Mesothelial cell of epicardium (in vitro differentiated cells): ENCODE data around the gene TENM4. TPM values are rescaled to one million over a fixed set of nuclear protein-coding genes. Genes with fewer than 3 reads are reported as not detected.

ENCODE experiments used
- DNase-seq, 2 experiments: peaks; one replicate each; pipeline ENCODE4 v3.0.0; 2021; ENCODE audit warnings: low spot score in 2 of 2; ENCODE audit not compliant: unreplicated experiment in 2 of 2
- H3K27ac Mint-ChIP-seq: 2 replicates; pipeline ENCODE4 v1.8.0; 2021; ENCODE audit warnings: mixed read lengths
- H3K27me3 Mint-ChIP-seq: 2 replicates; pipeline ENCODE4 v1.8.0; 2021; ENCODE audit warnings: low read depth, mixed read lengths
- H3K36me3 Mint-ChIP-seq: 2 replicates; pipeline ENCODE4 v1.8.0; 2021; ENCODE audit warnings: mixed read lengths
- H3K4me1 Mint-ChIP-seq: 2 replicates; pipeline ENCODE4 v1.8.0; 2021; ENCODE audit warnings: mixed read lengths
- H3K4me3 Mint-ChIP-seq: 2 replicates; pipeline ENCODE4 v1.8.0; 2021; ENCODE audit warnings: mild to moderate bottlenecking, moderate library complexity, mixed read lengths
- H3K9me3 Mint-ChIP-seq: 2 replicates; pipeline ENCODE4 v1.8.0; 2021; ENCODE audit warnings: mixed read lengths
- total RNA-seq: library from RNA; stranded (reverse); gene quantifications from 3 replicates; pipeline ENCODE4 v1.2.1, GENCODE V29; 2021
- TF ChIP-seq, protein P1 (sequence below): fragments of 200-600 bp; sonication (generic); IDR thresholded peaks from one replicate; pipeline ENCODE4 v1.5.0; 2021; ENCODE audit warnings: antibody characterized with exemption; ENCODE audit not compliant: unreplicated experiment

TENM4 gene
- total RNA-seq, 1 donor from 2014 or later, result 187 TPM

DNA sequence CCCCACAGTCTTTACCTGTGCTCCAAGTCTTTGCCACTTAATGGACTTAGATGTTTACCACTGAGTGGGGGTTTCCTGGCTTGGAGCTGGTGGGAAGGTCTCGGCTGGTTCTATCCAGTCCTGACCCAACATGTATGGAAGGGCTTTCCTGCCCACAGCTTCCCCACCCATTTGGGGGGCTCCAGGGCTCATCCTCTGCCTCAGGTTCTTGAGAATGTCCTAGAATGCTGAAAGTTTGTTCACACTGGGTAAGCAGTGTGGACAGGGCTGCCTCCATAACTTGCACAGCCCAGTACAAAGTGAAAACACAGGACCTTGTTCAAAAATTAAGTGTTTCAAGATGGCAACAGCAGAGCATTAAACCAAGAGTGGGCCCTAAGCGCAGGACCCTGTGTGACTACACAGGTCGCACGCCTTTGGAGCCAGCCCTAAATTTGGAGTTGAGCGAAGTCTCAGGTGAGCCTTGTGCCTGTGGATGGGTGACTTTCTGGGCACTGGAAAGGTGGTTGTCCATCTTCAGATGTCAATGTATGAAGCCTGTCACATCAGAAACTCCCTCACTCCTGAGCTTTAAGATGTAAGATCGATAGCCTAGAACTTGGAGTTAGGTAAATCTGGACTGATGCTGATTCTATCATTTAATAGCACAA, 793.4 kb downstream of the TENM4 start:
- no peaks in the 10 kb centered on the region for H3K9me3 Mint-ChIP-seq
- no peaks in the 10 kb centered on the region for H3K36me3 Mint-ChIP-seq
- no peak overlapping the region for H3K4me3 Mint-ChIP-seq
- no peak overlapping the region for H3K27ac Mint-ChIP-seq
- DNase-seq, result no peak
- no peaks in the 10 kb centered on the region for H3K27me3 Mint-ChIP-seq
- peaks cover 13% of the 10 kb centered on the region for H3K4me1 Mint-ChIP-seq
- TF ChIP-seq, protein P1, sequence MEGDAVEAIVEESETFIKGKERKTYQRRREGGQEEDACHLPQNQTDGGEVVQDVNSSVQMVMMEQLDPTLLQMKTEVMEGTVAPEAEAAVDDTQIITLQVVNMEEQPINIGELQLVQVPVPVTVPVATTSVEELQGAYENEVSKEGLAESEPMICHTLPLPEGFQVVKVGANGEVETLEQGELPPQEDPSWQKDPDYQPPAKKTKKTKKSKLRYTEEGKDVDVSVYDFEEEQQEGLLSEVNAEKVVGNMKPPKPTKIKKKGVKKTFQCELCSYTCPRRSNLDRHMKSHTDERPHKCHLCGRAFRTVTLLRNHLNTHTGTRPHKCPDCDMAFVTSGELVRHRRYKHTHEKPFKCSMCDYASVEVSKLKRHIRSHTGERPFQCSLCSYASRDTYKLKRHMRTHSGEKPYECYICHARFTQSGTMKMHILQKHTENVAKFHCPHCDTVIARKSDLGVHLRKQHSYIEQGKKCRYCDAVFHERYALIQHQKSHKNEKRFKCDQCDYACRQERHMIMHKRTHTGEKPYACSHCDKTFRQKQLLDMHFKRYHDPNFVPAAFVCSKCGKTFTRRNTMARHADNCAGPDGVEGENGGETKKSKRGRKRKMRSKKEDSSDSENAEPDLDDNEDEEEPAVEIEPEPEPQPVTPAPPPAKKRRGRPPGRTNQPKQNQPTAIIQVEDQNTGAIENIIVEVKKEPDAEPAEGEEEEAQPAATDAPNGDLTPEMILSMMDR, result no peak

DNA sequence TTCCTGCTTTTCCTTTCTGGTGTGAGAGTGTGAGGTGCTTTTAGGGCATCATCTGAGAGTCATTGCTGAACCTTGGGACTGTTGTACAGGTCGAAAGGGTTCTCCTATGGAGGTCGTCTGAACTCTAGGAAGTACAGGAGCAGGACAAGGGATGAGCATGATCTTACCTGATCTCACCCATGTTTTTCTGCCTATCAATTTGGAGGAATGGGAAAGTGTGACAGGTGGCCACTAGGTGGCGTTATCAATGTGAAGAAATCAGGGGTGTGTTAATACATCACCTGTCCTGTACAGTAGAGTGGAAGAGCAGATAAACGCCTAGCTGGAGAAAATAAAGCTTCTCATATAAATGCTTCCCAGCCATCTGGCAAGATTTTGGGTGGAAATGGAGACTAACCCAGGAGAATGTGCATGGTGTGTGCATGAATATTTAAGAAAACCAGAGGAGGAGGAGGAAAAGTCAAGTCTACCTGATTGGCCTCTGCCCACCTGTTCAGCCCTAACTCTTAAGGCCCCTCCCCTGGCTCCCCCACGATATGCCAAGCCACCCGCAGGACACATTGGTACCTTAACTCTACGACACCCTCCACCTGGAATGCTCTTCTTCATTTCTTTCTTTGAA, 794.2 kb downstream of the TENM4 start:
- no peaks in the 10 kb centered on the region for H3K27me3 Mint-ChIP-seq
- no peaks in the 10 kb centered on the region for H3K36me3 Mint-ChIP-seq
- peaks cover 13% of the 10 kb centered on the region for H3K4me1 Mint-ChIP-seq
- TF ChIP-seq, protein P1, result peak; percentile 92
- DNase-seq, result peak in 1 of 2 experiments; percentile 64
- no peaks in the 10 kb centered on the region for H3K9me3 Mint-ChIP-seq
- no peak overlapping the region for H3K4me3 Mint-ChIP-seq
- H3K27ac Mint-ChIP-seq, result no peak overlapping the region

DNA sequence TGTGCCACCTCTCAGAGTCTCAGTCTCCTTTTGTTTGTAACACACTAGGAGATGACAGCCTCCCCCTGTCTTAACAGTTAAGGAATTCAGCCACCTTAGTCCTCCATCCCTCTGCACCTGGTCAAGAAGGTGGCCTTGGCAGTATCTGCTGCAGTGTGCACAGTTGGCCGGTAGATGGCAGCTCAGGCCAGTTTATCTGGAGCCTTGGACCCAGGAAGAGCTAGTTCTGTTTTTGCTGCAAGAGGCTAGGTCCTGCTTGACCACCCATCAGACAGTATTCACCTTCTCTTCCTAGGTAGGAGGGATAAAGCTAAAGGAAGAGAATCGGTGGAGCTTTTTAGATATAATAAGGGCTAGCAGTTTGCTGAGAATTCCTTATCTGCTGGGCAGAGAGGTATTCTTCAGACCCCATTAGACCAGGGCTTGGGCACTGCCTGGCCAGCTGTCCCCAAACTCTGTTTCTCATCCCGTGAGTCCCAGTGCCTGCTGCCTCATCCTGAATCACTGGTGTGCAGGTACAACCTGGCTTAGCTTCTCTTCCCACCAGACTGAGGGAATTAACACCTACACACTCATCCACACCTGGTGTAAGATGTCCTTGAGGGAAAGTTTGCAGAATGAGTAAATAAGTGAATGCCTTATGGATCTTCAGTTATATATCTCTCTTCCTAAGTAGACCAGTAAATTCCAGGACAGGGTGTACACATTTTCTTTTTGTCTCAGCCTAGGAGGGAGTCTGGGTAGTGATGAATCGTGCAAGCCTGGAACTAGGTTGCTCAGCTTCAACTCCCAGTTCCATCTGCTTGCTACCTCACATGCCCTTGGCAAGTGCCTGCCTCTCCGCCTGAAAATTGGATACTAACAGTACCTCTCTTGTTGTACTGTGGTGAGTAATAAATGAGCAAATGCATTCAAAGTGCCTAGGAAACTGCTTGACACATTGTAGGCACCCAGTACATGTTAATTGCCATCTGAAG, 795.3 kb downstream of the TENM4 start:
- no peak overlapping the region for H3K27ac Mint-ChIP-seq
- no peaks in the 10 kb centered on the region for H3K36me3 Mint-ChIP-seq
- DNase-seq, result peak in 1 of 2 experiments; percentile 86
- H3K9me3 Mint-ChIP-seq, result no peaks in the 10 kb centered on the region
- H3K4me3 Mint-ChIP-seq, result no peak overlapping the region
- H3K4me1 Mint-ChIP-seq, result peaks cover 3% of the 10 kb centered on the region
- TF ChIP-seq, protein P1, result peak; percentile 91
- no peaks in the 10 kb centered on the region for H3K27me3 Mint-ChIP-seq

DNA sequence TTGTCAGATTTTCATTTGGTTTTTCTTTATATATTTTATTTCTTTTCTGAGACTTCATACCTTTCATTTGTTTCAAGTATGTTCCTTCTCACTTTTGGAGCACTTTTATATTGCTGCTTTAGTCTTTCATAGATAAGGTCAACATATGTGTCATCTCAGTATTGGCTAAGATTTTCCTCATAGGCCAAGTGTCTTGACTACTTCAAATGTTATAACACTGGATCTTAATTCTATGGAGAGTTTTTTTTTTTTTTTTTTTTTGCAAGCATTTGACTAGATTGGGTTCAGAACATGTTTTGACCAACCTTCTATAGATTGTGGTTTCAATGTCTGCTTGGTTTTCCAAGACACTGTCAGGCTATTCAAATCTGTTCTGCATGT, 797.2 kb downstream of the TENM4 start:
- H3K27ac Mint-ChIP-seq, result no peak overlapping the region
- H3K36me3 Mint-ChIP-seq, result no peaks in the 10 kb centered on the region
- H3K4me3 Mint-ChIP-seq, result no peak overlapping the region
- TF ChIP-seq, protein P1, result no peak
- no peak for DNase-seq
- no peaks in the 10 kb centered on the region for H3K27me3 Mint-ChIP-seq
- H3K4me1 Mint-ChIP-seq, result peaks cover 3% of the 10 kb centered on the region
- H3K9me3 Mint-ChIP-seq, result no peaks in the 10 kb centered on the region

DNA sequence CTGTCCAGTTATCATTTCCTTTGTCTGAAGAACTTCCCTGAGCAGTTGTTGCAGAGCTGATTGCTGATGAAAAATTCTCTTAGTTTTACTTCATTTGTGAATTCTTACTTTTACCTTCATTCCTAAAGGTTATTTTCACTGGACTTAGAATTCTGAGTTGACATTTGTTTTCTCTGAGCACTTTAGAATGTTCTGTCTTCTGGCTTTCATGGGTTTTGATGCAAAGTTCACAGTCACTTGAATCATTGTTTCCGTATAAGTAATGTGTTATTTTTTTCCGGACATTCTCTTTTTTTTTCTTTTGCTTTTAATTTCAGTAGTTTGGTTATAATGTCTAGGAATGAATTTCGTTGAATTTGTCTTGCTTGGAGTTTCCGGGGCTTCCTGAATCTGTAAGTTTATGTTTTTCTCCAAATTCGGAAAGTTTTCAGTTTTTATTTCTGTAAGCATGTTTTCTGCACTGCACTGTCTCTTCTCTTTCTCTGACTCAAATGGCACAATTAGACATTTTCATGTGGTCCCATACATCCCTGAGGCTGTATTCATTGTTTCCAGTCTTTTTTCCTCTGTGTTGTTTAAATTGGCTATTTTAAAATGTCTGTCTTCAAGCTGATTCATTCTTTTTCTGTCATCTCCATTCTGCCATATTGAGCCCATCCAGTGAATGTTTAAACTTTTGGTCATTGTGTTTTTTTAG, 797.7 kb downstream of the TENM4 start:
- H3K9me3 Mint-ChIP-seq, result peaks cover 4% of the 10 kb centered on the region
- H3K4me1 Mint-ChIP-seq, result peaks cover 3% of the 10 kb centered on the region
- H3K4me3 Mint-ChIP-seq, result no peak overlapping the region
- H3K27ac Mint-ChIP-seq, result no peak overlapping the region
- DNase-seq, result no peak
- no peaks in the 10 kb centered on the region for H3K27me3 Mint-ChIP-seq
- TF ChIP-seq, protein P1, result no peak
- H3K36me3 Mint-ChIP-seq, result no peaks in the 10 kb centered on the region
